Amniotic stem cell (primary cell): Measurements from ENCODE around the gene ABCC3.
"Not testable (repeated sequence)": the region's sequence is repeated elsewhere in the genome, so short reads cannot be mapped to it uniquely, and the experiment has no call there.

ENCODE experiments used
- DNase-seq: peaks from one replicate; lab custom pipeline; 2025; lab: John Stamatoyannopoulos, UW

The ABCC3 gene

DNA sequence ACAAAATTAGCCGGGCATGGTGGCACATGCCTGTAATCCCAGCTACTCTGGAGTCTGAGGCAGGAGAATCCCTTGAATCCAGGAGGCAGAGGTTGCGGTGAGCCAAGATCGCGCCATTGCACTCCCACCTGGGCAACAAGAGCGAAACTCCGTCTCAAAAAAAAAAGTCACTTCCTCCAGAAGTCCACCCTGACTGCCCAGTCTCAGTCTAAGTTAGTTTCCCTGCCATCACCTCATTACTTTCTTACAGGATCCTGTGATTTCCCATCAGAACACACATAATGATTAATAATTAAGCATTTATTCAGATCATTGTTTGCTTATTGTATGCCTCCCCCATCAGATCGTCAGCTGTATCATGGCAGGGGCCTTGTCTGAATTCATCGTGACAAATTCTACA, 31.6 kb downstream of the ABCC3 start:
- no peak for DNase-seq

DNA sequence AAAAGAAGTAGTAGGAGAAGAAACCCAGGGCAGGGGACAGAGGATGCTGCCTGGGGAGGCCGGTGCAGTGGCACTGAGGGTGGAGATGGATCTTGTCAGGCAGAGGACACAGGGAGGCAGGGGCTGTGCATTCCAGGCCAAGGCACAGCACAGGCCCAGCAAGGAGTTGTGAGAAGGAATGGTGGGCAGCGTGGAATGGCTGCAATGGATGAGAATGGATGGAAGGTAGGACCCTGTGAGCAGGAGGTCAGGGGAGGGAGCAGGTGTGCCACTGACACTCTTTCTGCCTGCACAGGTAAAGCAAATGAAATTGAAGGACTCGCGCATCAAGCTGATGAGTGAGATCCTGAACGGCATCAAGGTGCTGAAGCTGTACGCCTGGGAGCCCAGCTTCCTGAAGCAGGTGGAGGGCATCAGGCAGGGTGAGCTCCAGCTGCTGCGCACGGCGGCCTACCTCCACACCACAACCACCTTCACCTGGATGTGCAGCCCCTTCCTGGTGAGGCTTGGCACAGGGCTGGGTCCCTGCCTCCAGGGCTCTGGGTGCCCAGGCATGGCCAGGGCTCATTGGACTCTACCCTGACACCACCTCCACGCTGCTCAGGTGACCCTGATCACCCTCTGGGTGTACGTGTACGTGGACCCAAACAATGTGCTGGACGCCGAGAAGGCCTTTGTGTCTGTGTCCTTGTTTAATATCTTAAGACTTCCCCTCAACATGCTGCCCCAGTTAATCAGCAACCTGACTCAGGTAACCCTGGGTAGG, 32.8 kb downstream of the ABCC3 start:
- DNase-seq: no peak

DNA sequence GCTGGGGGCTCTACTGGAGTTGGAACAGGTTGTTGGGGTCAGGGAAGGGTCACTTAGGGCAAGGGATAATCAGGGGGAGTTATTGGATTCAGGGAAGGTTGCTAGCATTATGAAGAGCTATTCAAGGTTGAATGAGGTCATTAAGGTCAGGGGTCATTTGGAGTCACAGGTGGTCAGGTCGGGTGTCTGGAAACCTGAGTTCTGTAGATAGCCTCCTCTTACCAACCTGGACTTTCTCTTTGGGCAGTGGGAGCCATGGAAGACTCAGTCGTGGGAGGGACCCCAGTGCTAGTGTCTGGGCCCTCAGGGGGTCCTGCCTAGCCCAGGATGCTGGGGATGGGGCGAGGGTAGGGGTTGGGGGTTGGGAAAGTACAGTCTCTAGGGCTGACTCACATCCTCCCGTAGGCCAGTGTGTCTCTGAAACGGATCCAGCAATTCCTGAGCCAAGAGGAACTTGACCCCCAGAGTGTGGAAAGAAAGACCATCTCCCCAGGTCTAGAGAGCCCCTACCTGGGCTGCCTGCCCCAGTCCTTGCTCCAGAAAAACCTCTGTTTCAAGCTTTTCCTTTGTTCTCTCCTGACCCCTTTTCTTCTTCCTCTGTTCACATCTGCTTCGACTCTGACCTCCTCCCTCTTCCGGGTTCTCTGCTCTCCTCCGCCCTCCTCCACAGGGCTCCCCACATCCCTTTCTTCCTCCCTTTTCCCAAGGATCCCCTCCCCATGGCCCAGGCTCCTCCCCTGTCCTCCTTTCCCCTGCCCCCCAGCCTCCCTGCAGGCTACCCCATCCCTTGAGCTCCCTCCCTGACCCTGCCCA, 33.5 kb downstream of the ABCC3 start:
- no peak for DNase-seq

DNA sequence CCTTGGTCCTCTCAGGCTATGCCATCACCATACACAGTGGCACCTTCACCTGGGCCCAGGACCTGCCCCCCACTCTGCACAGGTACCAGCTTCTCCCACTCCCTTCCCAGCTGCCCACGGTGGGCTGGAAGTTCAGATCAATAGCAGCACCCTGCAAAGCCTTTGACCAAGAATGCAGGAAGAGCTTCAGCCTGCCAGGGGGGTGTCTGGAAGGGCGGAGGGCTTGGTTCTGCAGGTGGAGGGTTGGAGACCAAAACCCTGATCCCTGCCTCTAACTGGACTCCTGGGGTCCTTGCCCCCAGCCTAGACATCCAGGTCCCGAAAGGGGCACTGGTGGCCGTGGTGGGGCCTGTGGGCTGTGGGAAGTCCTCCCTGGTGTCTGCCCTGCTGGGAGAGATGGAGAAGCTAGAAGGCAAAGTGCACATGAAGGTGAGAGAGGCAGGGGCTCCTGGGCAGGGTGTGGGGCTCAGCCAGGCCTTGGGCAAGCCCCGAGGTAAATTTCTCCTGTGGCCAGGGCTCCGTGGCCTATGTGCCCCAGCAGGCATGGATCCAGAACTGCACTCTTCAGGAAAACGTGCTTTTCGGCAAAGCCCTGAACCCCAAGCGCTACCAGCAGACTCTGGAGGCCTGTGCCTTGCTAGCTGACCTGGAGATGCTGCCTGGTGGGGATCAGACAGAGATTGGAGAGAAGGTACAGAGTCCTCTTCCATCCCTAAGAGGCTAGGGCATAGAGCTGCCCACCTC, 34.3 kb downstream of the ABCC3 start:
- no peak for DNase-seq

DNA sequence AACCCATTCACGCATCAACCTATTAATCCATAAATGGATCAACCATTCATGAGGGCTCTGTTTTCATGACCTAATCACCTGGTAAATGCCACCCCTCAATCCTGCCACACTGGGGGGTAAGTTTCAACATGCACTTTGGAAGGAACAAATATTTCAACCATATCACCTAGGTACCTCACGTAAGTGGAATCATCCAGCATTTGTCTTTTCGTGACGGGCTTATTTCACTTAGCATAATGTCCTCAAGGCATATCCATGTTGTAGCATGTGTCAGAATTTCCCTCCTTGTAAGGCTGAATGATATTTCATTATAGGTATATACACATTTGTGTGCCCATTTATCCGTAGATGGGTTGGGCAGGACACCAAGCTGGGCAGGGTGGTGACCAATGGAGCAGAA, 37.4 kb downstream of the ABCC3 start:
- no peak for DNase-seq

DNA sequence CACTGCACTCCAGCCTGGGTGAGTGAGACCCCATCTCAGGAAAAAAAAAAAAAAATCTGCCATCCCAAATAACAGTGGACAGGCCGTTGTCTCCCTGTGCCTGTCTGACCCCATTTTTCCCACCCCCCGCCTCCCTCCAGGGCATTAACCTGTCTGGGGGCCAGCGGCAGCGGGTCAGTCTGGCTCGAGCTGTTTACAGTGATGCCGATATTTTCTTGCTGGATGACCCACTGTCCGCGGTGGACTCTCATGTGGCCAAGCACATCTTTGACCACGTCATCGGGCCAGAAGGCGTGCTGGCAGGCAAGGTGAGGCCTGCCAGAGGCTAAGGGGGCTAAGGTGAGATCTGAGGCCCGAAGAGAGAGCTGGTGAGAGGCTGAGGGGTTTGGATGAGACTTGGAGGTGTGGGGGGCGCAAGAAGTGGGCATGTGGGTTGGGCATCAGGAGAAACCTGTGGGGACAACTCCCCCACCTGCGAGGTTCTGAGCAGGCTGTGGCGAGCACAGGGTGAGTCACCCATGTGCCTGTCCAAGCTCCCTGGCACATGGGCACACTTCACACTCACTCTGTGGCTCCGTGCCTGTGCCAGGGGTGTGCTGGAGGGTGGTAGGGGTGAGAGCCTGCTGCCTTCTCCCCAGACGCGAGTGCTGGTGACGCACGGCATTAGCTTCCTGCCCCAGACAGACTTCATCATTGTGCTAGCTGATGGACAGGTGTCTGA, 38.3 kb downstream of the ABCC3 start:
- DNase-seq: no peak

DNA sequence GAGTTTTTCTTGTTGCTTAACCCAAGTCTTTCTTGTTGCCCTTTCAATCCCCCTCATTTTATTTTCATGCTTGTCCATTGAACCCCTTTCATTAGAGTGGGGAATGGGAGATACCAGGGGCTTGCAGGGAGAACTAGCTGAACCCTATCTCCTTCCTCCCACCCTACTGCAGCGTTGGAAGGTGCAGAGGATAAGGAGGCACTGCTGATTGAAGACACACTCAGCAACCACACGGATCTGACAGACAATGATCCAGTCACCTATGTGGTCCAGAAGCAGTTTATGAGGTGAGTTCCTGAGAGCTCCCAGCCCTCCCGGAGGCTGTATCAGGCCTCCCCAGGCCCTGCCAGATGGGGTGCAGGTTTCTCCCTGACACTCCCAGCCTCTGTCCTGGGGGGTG, 40.5 kb downstream of the ABCC3 start:
- DNase-seq: no peak

DNA sequence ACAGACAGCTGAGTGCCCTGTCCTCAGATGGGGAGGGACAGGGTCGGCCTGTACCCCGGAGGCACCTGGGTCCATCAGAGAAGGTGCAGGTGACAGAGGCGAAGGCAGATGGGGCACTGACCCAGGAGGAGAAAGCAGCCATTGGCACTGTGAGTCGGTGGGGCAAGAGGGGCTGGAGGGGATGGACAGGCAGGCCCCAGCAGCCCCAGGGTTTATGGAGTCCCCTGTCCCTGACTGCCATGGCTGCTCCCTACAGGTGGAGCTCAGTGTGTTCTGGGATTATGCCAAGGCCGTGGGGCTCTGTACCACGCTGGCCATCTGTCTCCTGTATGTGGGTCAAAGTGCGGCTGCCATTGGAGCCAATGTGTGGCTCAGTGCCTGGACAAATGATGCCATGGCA, 40.9 kb downstream of the ABCC3 start:
- no peak for DNase-seq

DNA sequence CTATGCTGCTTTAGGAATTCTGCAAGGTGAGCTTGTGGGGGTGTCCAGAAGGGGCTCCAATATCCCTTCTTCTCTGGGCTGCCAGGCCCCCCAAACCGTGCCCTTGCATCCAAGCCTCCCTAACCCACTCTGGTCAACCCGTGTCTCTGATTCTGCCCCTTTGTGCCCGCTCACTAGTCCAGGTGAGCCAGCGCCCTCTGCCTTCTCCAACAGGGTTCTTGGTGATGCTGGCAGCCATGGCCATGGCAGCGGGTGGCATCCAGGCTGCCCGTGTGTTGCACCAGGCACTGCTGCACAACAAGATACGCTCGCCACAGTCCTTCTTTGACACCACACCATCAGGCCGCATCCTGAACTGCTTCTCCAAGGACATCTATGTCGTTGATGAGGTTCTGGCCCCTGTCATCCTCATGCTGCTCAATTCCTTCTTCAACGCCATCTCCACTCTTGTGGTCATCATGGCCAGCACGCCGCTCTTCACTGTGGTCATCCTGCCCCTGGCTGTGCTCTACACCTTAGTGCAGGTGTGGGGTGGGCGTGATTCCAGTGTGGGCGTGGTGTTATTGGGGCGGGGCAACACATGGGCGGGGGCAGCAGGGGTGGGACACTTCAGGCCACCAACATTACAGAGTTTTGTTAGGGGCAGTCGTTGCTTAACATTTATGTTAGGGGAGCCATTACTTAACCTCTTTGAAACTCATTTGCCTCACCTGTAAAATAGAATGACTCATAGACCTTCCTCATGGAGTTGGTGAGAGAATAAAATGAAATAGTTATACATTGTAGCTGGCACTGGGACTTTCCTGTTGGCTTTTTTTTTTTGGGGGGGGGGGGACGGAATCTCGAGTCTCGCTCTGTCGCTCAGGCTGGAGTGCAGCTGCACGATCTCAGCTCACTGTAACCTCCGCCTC, 41.6 kb downstream of the ABCC3 start:
- no peak for DNase-seq

DNA sequence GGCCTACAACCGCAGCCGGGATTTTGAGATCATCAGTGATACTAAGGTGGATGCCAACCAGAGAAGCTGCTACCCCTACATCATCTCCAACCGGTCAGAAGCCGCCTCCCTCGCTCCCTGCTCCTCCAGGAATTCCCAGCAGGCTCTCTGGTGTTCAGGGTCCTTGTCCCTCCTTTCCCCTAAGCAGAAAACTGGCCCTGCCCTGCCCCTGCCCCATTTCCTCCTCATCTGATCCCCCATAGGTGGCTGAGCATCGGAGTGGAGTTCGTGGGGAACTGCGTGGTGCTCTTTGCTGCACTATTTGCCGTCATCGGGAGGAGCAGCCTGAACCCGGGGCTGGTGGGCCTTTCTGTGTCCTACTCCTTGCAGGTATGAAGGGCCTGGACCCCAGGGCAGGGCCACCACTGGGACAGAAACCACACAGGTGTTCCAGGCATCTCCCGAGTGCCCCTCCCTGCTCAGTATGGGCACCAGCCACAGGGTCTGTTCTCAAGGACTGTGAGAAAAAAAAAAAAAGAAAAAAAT, 43.2 kb downstream of the ABCC3 start:
- DNase-seq: no peak

DNA sequence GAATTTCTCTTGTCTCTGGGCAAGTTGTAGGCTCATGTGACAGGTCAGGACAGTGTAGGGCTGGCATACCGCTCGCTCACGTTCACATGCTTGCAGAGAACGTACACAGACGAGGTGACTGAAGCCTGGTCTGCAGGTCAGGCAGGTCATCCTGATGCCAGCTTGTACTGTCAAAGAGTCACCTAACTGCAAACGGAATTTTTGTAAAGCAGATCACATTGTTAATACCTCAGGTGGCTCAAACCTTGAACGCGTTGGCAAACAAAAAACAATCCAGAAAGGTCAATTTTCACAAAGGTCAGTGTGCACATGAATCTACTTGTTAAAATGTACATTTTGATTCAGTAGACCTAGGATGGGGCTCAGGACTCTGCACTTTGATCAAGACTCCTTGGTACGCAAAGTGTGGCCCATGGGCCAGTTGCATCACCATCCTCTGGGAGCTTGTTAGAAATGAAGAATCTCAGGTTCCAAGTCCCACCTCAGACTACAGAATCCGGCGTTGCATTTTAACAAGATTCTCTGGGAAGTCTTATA, 44.4 kb downstream of the ABCC3 start:
- DNase-seq: no peak

DNA sequence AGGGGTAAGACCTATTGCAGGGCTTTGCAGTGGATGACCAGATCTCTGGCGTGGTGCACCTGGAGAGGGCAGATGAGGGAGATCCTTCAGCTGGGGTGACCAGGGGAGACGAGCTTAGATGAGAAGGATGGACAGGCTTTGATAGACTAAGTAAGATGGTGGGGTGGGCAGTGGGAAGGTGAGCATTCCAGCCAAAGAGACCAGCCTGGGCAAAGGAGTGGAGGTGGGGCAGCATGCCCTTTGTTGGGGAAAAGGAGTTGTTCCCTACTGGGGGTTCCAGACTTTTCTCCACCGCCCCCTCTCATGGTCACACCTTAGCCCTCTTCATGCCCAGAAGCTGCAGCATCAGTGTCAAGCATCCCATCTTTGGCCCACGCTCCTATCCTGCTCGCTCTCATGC, 45.4 kb downstream of the ABCC3 start:
- no peak for DNase-seq

DNA sequence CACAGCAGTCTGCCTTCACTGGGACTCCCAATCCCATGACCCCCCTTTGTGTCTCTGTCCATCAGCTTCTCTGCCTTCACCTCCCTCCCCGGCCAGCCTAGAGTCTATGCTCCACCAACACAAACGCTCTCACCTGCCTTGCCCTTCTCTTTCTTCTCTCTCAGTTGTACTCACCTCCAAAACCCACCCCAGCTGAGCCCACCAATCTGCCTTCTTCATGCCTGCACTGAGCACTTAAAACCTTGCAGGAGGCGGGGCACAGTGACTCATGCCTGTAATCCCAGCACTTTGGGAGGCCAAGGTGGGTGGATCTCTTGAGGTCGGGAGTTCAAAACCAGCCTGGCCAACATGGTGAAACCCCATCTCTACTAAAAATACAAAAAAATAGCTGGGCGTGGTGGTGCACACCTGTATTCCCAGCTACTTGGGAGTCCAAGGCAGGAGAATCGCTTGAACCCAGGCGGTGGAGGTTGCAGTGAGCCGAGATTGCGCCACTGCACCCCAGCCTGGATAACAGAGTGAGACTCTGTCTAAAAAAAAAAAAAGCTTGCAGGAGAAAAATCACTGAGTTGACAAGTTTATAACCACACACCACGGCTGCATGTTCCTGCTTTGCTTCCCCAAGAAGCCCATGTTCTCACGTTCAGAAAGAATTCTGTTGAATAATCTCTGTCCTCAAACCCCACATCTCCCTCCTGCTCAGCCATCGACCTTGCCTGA, 46.0 kb downstream of the ABCC3 start:
- DNase-seq: not testable (repeated sequence)

DNA sequence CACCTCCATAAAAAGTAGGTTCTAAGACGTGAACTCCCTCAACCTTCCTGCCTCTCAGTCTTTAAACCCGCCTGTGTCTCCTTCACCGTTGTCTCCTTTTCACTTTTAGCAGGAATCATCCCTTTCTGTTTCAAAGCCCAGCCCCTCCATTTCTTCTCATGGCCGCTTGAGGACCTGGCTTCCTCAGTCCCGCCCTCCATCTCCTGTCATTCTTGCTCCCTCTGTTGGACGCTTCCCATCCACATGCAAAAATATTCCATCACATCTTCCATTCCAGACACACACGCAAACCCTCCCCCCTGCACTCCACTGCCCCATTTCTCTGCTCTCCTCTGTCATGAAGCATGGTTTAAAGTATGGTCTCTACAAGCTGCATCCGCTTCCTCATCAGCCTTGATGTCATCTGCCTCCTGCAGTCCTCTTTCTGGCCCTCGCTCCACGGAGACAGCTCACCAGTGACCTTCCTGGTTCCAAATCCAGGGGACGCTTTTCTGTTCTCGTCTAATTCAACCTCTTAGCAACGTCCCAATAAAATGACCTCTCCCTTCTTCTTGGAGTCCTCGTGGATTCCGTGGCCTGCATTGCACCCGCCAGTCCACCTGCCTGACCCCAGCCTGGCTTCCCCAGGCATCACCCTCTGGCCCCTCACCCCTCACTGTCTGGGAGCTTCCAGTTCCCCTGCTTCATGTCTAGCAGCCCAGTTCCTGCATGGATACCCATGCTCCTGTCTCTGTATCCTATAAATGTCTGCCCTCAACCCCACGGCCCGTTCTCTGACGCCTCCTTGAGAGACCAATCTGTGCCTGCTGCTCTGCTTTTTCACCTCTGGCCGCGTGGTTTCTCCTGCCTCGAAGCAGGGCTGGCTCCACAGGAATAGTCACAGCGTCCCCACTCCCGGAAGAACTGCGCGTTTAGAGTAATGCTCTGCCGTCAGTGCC, 46.9 kb downstream of the ABCC3 start:
- DNase-seq: peak; percentile 76

DNA sequence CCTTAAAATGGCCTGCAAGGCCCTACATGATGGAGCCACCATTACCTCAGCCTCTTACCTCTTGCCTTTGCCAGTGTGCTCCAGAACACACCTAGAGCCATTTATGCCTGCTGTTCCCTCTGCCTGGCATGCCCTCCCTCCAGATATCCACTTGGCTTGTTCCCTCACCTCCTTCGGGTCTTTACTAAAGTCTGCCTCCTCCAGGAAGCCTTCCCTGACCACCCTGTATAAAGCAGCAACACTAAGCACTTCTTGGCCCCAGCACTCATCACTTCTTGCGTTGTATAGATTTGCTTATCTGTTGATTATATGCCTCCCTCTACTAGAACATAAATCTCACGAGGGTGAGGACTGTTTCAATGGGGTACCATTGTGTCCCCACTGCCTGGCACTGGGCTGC, 47.8 kb downstream of the ABCC3 start:
- no peak for DNase-seq

DNA sequence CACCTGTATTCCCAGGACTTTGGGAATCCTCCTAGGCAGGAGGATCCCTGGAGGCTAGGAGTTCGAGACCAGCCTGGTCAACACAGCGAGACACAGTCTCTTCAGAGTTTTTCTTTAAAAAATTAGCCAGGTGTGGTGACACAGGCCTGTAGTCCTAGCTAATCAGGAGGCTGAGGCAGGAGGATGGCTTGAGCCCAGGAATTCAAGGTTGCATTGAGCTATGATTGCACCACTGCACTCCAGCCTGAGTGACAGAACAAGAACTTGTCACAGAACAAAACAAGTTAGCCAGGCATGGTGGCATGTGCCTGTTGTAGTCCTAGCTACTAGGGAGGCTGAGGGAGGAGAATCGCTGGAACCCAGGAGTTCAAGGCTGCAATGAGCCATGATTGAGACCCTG, 48.3 kb downstream of the ABCC3 start:
- DNase-seq: no peak

DNA sequence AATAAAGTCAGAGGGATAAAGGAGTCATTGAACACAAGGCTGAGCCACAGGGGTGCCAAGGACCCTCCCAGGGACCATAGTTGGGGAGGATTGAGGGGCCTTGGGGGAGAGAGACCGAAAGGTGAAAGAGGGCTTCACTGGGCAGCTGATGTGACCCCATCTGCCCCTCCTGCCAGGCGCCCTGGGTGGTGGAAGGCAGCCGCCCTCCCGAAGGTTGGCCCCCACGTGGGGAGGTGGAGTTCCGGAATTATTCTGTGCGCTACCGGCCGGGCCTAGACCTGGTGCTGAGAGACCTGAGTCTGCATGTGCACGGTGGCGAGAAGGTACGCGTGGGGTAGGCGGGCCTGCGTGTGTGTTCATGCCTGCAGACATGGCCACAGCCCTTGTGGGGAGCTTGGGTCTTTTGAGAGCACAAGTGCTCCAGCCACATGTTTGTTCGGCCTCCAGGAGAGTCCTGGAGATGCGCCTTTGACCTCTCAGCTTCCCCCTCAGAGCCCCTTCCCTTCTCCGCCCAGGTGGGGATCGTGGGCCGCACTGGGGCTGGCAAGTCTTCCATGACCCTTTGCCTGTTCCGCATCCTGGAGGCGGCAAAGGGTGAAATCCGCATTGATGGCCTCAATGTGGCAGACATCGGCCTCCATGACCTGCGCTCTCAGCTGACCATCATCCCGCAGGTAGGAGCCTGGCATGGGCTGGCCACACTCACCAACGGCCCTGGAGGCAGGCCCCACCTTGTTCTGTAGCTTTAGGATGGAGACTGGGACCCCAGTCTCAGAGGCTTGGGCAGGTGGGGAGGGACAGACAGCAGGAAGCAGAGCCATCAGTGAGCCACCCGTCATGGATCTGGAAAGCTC, 49.0 kb downstream of the ABCC3 start:
- no peak for DNase-seq

DNA sequence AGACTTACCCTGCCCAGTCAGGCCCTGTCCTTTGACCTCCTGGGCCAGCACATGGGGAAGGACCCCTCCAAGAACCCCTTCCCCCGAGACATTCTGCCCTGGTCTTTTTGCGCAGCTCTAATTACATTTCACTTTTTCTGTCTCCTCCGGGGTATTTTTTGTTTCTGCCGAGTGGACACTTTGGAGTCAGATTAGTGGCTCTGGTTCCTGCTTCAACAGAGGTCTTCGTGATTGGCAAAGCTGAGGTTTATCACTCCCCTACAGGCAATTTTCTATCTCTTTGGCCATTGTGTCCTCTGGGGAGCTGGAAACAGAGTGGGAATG, 49.6 kb downstream of the ABCC3 start:
- DNase-seq: no peak
